Smooth muscle cell (in vitro differentiated cells): ENCODE results near the gene TRMT112. TPM values are rescaled to one million over a fixed set of nuclear protein-coding genes. Genes with fewer than 3 reads are reported as not detected.

Experiments used
- DNase-seq: peaks from one replicate; lab custom pipeline; 2025; ENCODE audit not compliant: unreplicated experiment; lab: John Stamatoyannopoulos, UW
- H2AFZ ChIP-seq: fragments of 200-600 bp; sonication (generic); 2 replicates; pipeline ENCODE4 v1.6.0; 2016; ENCODE audit warnings: antibody characterized with exemption, low read depth, mild to moderate bottlenecking
- H3F3A ChIP-seq: fragments of 200-600 bp; sonication (generic); 2 replicates; pipeline ENCODE4 v1.6.0; 2017; ENCODE audit warnings: antibody characterized with exemption, low read depth
- H3K27ac ChIP-seq: fragments of 200-600 bp; sonication (generic); 2 replicates; pipeline ENCODE4 v1.5.1; 2016; ENCODE audit warnings: low read depth, mild to moderate bottlenecking
- H3K27me3 ChIP-seq: fragments of 200-600 bp; sonication (generic); 2 replicates; pipeline ENCODE4 v1.6.1; 2016; ENCODE audit warnings: low read depth, mild to moderate bottlenecking
- H3K36me3 ChIP-seq: fragments of 200-600 bp; sonication (generic); 2 replicates; pipeline ENCODE4 v1.5.1; 2016; ENCODE audit warnings: low read depth
- H3K4me1 ChIP-seq: fragments of 200-600 bp; sonication (generic); 2 replicates; pipeline ENCODE4 v1.5.1; 2016; ENCODE audit warnings: low read depth
- H3K4me2 ChIP-seq: fragments of 200-600 bp; sonication (generic); 2 replicates; pipeline ENCODE4 v1.6.0; 2016; ENCODE audit warnings: mild to moderate bottlenecking
- H3K4me3 ChIP-seq: fragments of 200-600 bp; sonication (generic); 2 replicates; pipeline ENCODE4 v1.5.1; 2016; ENCODE audit warnings: mild to moderate bottlenecking
- H3K79me2 ChIP-seq: fragments of 200-600 bp; sonication (generic); 2 replicates; pipeline ENCODE4 v1.6.0; 2016; ENCODE audit warnings: low read depth, mild to moderate bottlenecking
- H3K9ac ChIP-seq: fragments of 200-600 bp; sonication (generic); 2 replicates; pipeline ENCODE4 v1.6.0; 2016; ENCODE audit warnings: low read depth
- H3K9me3 ChIP-seq: fragments of 200-600 bp; sonication (generic); replicated peaks from 2 replicates; pipeline ENCODE4 v1.5.1; 2016; ENCODE audit warnings: low read depth
- H4K20me1 ChIP-seq: fragments of 200-600 bp; sonication (generic); 2 replicates; pipeline ENCODE4 v1.6.0; 2016; ENCODE audit warnings: low read depth
- CTCF ChIP-seq: fragments of 200-600 bp; sonication (generic); IDR thresholded peaks from 2 replicates; pipeline ENCODE4 v1.5.1; 2017; ENCODE audit warnings: borderline replicate concordance, mild to moderate bottlenecking, antibody characterized with exemption; ENCODE audit not compliant: insufficient read depth, poor library complexity, severe bottlenecking
- WGBS: methylation state at CpG from one replicate; pipeline ENCODE4 v1.1.7; 2016; ENCODE audit warnings: low lambda C conversion rate; 5-methylcytosine and 5-hydroxymethylcytosine counted together
- polyA plus RNA-seq: library from polyadenylated mRNA; unstranded; fragments of >200 nt; fragmentation: Nextera tagmentation; extraction: Ambion mirVana; gene quantifications from 2 replicates; pipeline ENCODE4 v1.2.1, GENCODE V29; 2016
- total RNA-seq: library from RNA; depleted of rRNA; stranded (reverse); fragments of >200 nt; gene quantifications from 2 replicates; pipeline ENCODE4 v1.2.3, GENCODE V29; 2014

TRMT112 gene
- total and polyA plus RNA-seq, 2 experiments from 2014 or later: 285 to 327 TPM

- Histone ChIP-seq H3K4me2 (no peak overlapping the region), H3K9ac (no peak overlapping the region), H3F3A (no peaks in the 10 kb centered on the region), H4K20me1 (no peaks in the 10 kb centered on the region), H3K4me3 (no peak overlapping the region), H3K27me3 (no peaks in the 10 kb centered on the region), H3K79me2 (no peaks in the 10 kb centered on the region), H3K36me3 (no peaks in the 10 kb centered on the region), H3K9me3 (no peaks in the 10 kb centered on the region), H3K4me1 (no peaks in the 10 kb centered on the region), H3K27ac (no peak overlapping the region), H2AFZ (no peak overlapping the region)
- TF ChIP-seq CTCF: no peak
- DNase-seq: no peak
- 89% methylated on average over 17 of the region's 17 CpGs for WGBS
Observed at GRCh38 chr11:64276653-64277431, 40.5 kb downstream of the TRMT112 start.

- Histone ChIP-seq H3K4me2 (no peak overlapping the region), H3F3A (peaks cover 4% of the 10 kb centered on the region), H4K20me1 (no peaks in the 10 kb centered on the region), H3K79me2 (no peaks in the 10 kb centered on the region), H3K27ac (no peak overlapping the region), H3K9ac (no peak overlapping the region), H3K4me3 (no peak overlapping the region), H2AFZ (no peak overlapping the region), H3K27me3 (no peaks in the 10 kb centered on the region), H3K36me3 (no peaks in the 10 kb centered on the region), H3K9me3 (no peaks in the 10 kb centered on the region), H3K4me1 (no peaks in the 10 kb centered on the region)
- no peak for DNase-seq
- WGBS: 95% methylated on average over 2 of the region's 2 CpGs
- TF ChIP-seq CTCF: no peak
Observed at GRCh38 chr11:64275841-64276240, 41.5 kb downstream of the TRMT112 start.

DNA sequence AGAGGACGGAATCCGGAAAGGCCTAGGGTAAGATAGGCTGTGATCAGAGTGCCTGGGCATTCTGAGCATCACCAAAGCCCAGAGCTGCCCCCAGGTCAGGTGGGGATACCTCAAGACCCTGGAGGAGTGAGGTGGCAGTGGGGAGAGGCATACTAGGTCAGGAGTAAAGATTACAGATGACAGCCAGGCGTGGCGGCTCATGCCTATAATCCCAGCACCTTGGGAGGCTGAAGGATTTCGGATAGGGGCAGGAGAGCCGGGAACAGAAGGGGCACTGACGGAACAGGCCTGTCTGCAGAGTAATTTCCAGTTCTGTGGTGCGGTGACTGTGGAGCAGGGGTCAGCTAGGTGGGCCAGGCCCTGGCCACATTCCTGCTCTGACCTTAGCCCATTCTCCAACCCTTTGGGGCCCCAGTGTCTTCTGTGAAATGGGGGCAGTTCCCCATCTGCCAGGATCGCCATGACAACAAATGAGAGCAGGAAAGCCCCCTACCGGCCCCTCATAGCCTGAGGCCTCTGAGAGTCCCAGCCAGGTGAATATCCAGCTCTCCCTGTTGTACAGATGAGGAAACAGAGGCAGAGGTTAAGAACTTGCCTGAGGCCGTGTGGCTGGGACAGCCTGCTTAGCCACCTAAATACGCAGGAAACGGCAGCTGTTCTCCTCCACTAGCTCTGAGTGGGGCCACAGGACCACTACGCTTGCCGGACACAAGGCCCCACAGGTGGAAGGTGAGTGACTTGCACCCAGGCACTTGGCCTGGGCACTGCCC is 42.1 kb downstream of the TRMT112 start:
- no peaks in the 10 kb centered on the region for H3K4me1 ChIP-seq
- H3K27me3 ChIP-seq: no peaks in the 10 kb centered on the region
- H3K36me3 ChIP-seq: no peaks in the 10 kb centered on the region
- H3K79me2 ChIP-seq: no peaks in the 10 kb centered on the region
- H2AFZ ChIP-seq: no peak overlapping the region
- H3K4me3 ChIP-seq: no peak overlapping the region
- H4K20me1 ChIP-seq: no peaks in the 10 kb centered on the region
- WGBS: 88% methylated on average over 15 of the region's 15 CpGs
- H3K4me2 ChIP-seq: no peak overlapping the region
- H3F3A ChIP-seq: peaks cover 4% of the 10 kb centered on the region
- no peak for DNase-seq
- H3K9me3 ChIP-seq: no peaks in the 10 kb centered on the region
- H3K9ac ChIP-seq: no peak overlapping the region
- H3K27ac ChIP-seq: no peak overlapping the region
- no peak for TF ChIP-seq CTCF
